Kidney glomerular epithelial cell (primary cell): ENCODE measurements around the gene SLC5A10.

Source experiments
- DNase-seq: peaks from one replicate; lab custom pipeline; 2025; lab: John Stamatoyannopoulos, UW

The SLC5A10 gene

DNA sequence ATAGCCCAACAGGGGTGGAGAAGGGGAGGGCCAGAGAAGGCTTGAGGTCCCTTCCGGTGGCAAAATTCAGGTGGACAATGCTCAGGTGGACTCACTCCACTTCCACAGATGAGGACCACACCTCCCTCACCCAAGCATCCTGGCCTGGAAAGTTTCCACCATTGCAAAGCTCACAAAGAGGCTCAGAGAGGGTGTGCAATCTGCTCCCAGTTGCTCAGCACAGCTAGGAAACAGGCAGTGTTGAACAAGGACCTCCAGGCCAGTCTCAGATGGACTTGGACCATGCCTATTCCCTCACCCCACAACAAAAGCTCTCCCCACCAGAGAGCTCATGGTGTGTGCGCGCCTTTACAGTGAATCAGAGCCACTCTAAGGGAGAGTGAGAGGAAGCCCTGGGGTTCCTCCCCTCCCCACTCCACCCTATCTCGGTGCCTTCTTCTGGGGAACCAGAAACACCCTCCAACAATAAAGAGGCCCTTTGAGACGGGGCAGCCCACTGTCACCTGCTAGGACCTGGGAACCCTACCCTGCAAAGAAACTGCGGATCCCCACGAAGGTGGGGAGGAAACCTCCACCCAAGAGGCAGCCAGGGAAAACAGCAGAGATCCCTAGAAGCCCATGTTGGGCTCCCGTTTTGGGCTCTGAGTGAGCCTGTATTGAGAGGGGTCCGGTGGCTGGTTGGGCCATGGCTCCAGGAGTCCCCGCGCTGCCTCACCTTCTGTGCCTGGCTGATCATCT, 51.0 kb downstream of the SLC5A10 start:
- no peak for DNase-seq

- DNase-seq: no peak
Measured at GRCh38 chr17:19003543-19004420, 51.8 kb downstream of the SLC5A10 start.

DNA sequence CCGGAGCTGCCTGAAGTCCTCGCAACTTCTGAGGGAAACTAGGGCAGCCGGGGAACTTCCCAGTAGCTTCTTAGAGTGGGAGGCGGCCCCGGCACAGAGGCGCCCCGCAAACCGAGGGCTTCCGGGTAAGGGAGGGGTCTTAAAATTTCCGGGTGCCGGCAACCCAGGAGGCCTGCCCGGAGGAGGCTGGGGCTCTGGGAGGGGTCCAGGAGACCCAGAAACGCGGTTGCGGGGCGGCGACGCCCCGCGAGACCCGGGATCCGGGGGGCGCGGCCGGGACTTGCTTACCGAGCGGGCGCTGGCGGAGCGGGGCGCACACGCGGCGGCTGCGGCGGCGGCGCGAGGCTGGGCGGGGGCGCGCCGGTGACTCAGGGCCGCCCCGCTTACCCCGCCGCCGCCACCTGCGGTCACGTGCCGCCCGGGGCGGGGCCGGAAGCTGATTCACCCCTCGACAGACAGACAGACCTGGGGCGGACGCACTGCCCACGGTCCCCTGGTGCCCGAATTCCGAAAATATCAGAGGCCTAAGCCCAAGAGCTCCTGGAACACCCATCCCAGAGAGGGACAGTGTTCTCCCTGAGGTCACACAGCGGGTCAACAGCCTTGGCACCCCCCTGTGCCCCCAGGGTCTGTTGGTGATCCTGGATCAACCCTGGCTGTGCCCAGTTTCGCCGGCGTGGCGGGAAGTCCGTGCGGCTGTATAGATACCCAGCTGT, 52.6 kb downstream of the SLC5A10 start, which contains the start of gene FAM83G:
TSS of gene FAM83G (minus strand) at position 344 of the 716 bp plus-strand sequence. CDS start 723 bp downstream, outside the sequence.
- DNase-seq: peak; percentile 66

GRCh38 chr17:19005137-19005773, 53.3 kb downstream of the SLC5A10 start:
- DNase-seq: no peak

- no peak for DNase-seq
Measured at GRCh38 chr17:19005789-19006430, 53.9 kb downstream of the SLC5A10 start.

GRCh38 chr17:19006698-19007097, 54.7 kb downstream of the SLC5A10 start:
- no peak for DNase-seq

DNA sequence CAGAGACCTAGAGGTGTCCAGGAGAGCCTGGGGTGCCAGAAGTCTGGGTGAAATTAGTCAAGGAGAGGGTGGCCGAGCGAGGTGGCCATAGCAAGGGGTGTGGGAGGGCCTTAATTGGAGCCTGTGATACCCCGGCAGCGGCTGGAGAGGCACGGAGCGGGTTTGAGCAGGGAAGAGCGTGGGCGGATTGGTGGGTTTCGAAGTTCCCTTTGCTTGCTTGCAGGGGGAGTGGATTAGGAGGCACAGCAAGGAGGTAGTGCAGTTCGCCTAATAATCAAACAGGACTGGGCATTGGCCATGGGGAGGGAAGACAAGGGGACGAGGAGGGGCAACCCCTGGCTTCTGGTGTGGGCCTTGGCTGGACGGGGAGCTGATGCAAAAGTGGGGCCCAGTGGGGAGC, 58.0 kb downstream of the SLC5A10 start:
- no peak for DNase-seq

GRCh38 chr17:19010729-19011505, 59.0 kb downstream of the SLC5A10 start:
- no peak for DNase-seq

GRCh38 chr17:19011581-19011980, 59.6 kb downstream of the SLC5A10 start:
- no peak for DNase-seq

GRCh38 chr17:19012171-19013080, 60.5 kb downstream of the SLC5A10 start:
- DNase-seq: no peak

DNA sequence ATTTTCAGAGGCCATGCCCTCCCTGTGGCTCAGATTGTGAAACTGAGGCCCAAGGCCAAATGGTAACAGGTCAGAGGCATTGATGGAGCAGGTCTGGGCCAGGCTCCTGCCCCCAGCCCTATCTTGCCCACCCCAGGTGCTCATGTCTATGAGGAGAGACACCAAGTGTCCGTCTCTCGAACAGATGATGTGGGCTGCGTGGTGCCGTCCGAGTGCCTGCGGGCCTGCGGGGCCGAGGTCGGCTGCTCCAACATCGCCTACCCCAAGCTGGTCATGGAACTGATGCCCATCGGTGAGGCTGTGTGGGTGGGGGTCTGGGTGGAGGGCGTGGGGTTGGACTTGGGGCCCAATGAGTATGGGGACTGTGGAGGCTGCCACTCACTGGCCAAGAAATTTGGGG, 61.3 kb downstream of the SLC5A10 start:
- no peak for DNase-seq

GRCh38 chr17:19013806-19014627, 62.1 kb downstream of the SLC5A10 start:
- DNase-seq: no peak

DNA sequence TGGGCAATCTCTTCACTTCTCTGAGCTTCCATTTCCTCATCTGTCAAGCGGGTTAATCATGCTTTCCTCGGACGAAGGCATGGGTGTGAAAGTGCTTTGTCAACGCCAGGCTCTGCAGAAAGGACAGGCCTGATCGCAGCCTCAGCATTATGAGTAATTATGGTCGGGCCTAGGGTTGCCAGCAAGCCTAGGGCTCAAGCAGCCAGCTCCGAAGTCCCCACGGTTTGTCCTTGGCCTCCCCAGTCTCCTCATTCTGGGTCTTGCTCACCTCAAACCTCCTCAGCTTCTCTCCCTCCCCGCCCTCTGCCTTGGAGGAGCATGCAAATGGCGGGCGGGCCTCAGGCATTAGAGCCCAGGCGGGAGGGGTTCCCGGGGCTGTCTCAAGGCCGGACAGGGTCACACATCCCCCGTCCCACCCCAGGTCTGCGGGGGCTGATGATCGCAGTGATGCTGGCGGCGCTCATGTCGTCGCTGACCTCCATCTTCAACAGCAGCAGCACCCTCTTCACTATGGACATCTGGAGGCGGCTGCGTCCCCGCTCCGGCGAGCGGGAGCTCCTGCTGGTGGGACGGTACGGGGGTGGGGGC, 62.8 kb downstream of the SLC5A10 start:
- DNase-seq: no peak

GRCh38 chr17:19015428-19015827, 63.5 kb downstream of the SLC5A10 start:
- no peak for DNase-seq

DNA sequence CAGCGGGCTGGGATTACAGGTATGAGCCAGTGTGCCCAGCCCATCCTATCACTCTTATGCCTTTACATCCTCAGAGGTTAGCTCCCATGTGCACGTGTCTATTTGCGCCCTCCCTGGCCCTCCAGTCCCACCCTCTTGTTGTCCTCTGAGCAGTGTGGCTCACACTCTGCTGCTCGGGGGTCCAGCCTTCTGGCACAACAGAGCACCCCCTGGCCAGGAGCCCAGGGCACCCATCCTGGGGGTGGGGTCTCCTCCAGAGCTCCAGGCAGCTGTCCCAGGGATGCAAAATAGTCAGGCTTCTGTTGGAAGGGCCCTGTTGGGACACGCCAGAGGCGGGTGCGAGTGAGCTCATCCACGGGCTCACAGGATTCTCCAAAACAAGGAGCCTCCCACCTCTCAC, 64.3 kb downstream of the SLC5A10 start:
- DNase-seq: no peak

DNA sequence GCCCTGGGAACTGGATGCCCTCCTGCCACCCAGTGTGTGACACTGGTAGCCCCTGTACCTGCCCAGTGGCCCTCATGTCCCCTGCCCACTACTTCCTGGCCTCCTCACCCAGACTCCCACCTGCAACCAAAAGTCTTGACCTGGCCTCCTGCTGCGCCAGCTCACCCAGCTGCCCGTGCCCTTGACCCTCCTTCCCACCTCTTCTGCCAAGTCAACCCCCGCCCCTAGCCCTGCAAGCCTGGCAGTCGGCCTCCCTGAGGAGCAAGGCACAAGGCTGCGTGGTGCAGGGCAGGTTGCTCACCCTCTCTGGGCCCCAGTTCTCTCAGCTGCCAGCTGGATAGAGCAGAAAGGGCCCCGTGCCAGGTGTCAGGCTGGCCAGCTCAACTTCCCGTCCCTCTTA, 64.9 kb downstream of the SLC5A10 start:
- DNase-seq: no peak

DNA sequence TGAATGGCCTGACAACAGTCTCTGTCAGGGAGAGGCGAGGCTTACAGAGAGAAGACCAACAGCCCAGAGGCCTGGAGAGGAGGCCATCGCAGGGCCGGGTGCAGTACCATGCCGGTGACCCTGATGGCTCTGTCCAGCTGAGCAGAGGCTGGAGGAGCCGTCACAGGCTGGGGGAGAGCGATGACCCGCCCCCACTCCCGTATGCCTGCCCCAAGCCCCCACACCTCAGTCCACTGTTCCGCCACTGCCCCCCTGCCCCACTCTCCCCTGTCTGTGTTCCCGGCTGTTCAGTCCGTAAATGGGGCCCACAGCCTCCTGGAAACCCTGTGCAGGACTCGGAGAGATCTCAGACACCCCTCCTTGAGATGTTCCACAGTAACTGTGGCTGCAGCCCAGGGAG, 65.4 kb downstream of the SLC5A10 start:
- no peak for DNase-seq
